Bronchial epithelial cell (primary cell): Measurements from ENCODE around the gene PCDHA6. TPM values are rescaled to one million over a fixed set of nuclear protein-coding genes. Genes with fewer than 3 reads are reported as not detected.
"Not testable (repeated sequence)": the region's sequence is repeated elsewhere in the genome, so short reads cannot be mapped to it uniquely, and the experiment has no call there.

ENCODE experiments used
- DNase-seq: peaks from one replicate; pipeline ENCODE4 v3.0.0-alpha.2; 2010; ENCODE audit warnings: low read depth
- FAIRE-seq: peaks from 2 replicates; lab custom pipeline; 2011; peaks lifted over from hg19 to GRCh38; lab: Jason Lieb, UNC
- H3K27me3 ChIP-seq: 2 replicates; pipeline ENCODE4 v1.5.1; 2011; ENCODE audit warnings: low read length; ENCODE audit not compliant: control insufficient read depth, insufficient read depth
- H3K36me3 ChIP-seq: 2 replicates; pipeline ENCODE4 v1.5.1; 2011; ENCODE audit warnings: low read length; ENCODE audit not compliant: control insufficient read depth, insufficient read depth
- H3K4me3 ChIP-seq: 2 replicates; pipeline ENCODE4 v1.5.1; 2011; ENCODE audit warnings: mild to moderate bottlenecking, low read depth, low read length, control low read depth
- CTCF ChIP-seq: IDR thresholded peaks from 2 replicates; pipeline ENCODE4 v1.5.1; 2011; ENCODE audit warnings: mild to moderate bottlenecking, moderate library complexity, low read length, control low read depth, inconsistent platforms; ENCODE audit not compliant: insufficient read depth, severe bottlenecking
- total RNA-seq: library from RNA; depleted of rRNA; stranded (reverse); fragments of >200 nt; gene quantifications from 2 replicates; pipeline ENCODE4 v1.2.1, GENCODE V29; 2014

The PCDHA6 gene
- total RNA-seq, 1 donor from 2014 or later = not detected

- no peak overlapping the region for H3K4me3 ChIP-seq
- DNase-seq = no peak
- H3K36me3 ChIP-seq = no peaks in the 10 kb centered on the region
- FAIRE-seq = no peak
- no peaks in the 10 kb centered on the region for H3K27me3 ChIP-seq
- TF ChIP-seq CTCF = no peak
Measured at GRCh38 chr5:140791089-140791488, 36.7 kb upstream of the PCDHA6 start.

DNA sequence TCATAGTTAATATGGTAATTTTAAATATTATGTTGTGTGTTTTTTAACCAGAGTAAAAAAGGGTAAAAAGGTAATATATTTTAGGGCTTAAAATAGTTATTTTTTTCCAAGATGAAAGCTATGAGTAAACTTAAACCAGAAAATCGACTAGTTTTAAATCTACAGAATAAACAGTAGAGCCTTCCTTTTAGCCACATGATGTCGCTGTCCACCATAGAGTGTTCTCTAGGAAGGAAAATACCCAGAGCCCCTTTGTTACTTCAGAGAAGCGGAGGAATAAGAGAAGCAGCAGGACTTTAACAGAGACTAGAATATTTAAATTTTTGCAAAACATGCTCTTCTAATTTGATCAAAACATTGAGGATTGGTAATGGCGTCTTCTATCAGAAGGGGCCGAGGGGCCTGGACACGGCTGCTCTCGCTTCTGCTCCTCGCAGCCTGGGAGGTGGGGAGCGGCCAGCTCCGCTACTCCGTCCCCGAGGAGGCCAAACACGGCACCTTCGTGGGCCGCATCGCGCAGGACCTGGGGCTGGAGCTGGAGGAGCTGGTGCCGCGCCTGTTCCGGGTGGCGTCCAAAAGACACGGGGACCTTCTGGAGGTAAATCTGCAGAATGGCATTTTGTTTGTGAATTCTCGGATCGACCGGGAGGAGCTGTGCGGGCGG is 33.0 kb upstream of the PCDHA6 start, which contains the start of gene PCDHA2:
TSS of gene PCDHA2 (plus strand) at position 258 of the 664 bp plus-strand sequence.
- Histone ChIP-seq H3K36me3 (no peaks in the 10 kb centered on the region), H3K27me3 (no peaks in the 10 kb centered on the region), H3K4me3 (no peak within 1 kb of the TSS)
- no peak for FAIRE-seq
- no peak for DNase-seq
- no peak for TF ChIP-seq CTCF

DNA sequence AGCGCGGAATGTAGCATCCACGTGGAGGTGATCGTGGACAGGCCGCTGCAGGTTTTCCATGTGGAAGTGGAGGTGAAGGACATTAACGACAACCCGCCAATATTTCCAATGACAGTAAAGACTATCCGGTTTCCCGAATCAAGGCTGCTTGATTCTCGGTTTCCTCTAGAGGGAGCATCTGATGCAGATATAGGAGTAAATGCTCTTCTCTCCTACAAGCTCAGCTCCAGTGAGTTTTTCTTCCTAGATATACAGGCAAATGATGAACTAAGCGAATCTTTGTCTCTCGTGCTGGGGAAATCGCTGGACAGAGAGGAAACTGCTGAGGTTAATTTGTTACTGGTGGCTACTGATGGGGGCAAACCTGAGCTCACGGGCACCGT is 32.5 kb upstream of the PCDHA6 start:
- TF ChIP-seq CTCF = no peak
- Histone ChIP-seq H3K27me3 (no peaks in the 10 kb centered on the region), H3K36me3 (no peaks in the 10 kb centered on the region), H3K4me3 (no peak overlapping the region)
- FAIRE-seq (no peak), DNase-seq (no peak)

DNA sequence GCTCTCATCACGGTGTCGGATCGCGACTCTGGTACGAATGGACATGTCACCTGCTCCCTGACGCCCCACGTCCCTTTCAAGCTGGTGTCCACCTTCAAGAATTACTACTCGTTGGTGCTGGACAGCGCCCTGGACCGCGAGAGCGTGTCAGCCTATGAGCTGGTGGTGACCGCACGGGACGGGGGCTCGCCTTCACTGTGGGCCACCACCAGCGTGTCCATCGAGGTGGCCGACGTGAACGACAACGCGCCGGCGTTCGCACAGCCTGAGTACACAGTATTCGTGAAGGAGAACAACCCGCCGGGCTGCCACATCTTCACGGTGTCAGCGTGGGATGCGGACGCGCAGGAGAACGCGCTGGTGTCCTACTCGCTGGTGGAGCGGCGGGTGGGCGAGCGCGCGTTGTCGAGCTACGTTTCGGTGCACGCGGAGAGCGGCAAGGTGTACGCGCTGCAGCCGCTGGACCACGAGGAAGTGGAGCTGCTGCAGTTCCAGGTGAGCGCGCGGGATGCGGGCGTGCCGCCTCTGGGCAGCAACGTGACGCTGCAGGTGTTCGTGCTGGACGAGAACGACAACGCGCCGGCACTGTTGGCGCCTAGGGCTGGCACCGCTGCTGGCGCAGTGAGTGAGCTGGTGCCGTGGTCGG is 31.6 kb upstream of the PCDHA6 start:
- FAIRE-seq, H3K4me3 ChIP-seq, DNase-seq, H3K27me3 ChIP-seq, H3K36me3 ChIP-seq: not testable (repeated sequence)

GRCh38 chr5:140796718-140797095 is 31.1 kb upstream of the PCDHA6 start:
- no peaks in the 10 kb centered on the region for H3K36me3 ChIP-seq
- H3K27me3 ChIP-seq = no peaks in the 10 kb centered on the region
- no peak for TF ChIP-seq CTCF
- no peak for DNase-seq
- FAIRE-seq = no peak
- H3K4me3 ChIP-seq = no peak overlapping the region

- Histone ChIP-seq H3K27me3 (no peaks in the 10 kb centered on the region), H3K36me3 (no peaks in the 10 kb centered on the region), H3K4me3 (no peak within 1 kb of the TSS)
- no peak for FAIRE-seq
- TF ChIP-seq CTCF = peak; percentile 2
- DNase-seq = peak; percentile 13
Measured at GRCh38 chr5:140800816-140801493, 26.8 kb upstream of the PCDHA6 start, which contains the start of gene PCDHA3. PCDHA3 (plus strand) TSS chr5:140801057.
